Mucosa of gallbladder (tissue), 1 donor: ENCODE data around the gene TFG. TPM values are rescaled to one million over a fixed set of nuclear protein-coding genes. Genes with fewer than 3 reads are reported as not detected.

Experiments used
- DNase-seq: peaks from one replicate; pipeline ENCODE4 v3.0.0-alpha.2; 2020; ENCODE audit warnings: low spot score
- total RNA-seq: library from RNA; stranded (reverse); gene quantifications from one replicate; pipeline ENCODE4 v1.2.1, GENCODE V29; 2021
- donor health status: DM: no; HTN: no; CAD: no.

TFG gene
- total RNA-seq, 1 donor from 2014 or later, result 112 TPM

GRCh38 chr3:100706365-100706764, 2.9 kb upstream of the TFG start:
- no peak for DNase-seq

- no peak for DNase-seq
Measured at GRCh38 chr3:100708644-100708988, 678 bp upstream of the TFG start.

- peak; percentile 13 for DNase-seq
Measured at GRCh38 chr3:100709842-100710260, 557 bp downstream of the TFG start.

GRCh38 chr3:100710261-100710968, 1.1 kb downstream of the TFG start:
- peak; percentile 33 for DNase-seq

- no peak for DNase-seq
Measured at GRCh38 chr3:100715176-100715575, 5.9 kb downstream of the TFG start.

GRCh38 chr3:100717063-100717462, 7.8 kb downstream of the TFG start:
- DNase-seq, result no peak

GRCh38 chr3:100717637-100718487, 8.6 kb downstream of the TFG start:
- DNase-seq, result no peak

- DNase-seq, result no peak
Measured at GRCh38 chr3:100719136-100719535, 9.8 kb downstream of the TFG start.

GRCh38 chr3:100720426-100720825, 11.1 kb downstream of the TFG start:
- DNase-seq, result no peak

GRCh38 chr3:100725935-100726513, 16.7 kb downstream of the TFG start:
- DNase-seq, result no peak

- no peak for DNase-seq
Measured at GRCh38 chr3:100726706-100727105, 17.4 kb downstream of the TFG start.

GRCh38 chr3:100730524-100730923, 21.2 kb downstream of the TFG start:
- no peak for DNase-seq

GRCh38 chr3:100732435-100732834, 23.1 kb downstream of the TFG start:
- no peak for DNase-seq

- no peak for DNase-seq
Measured at GRCh38 chr3:100737334-100737733, 28.0 kb downstream of the TFG start.

- DNase-seq, result no peak
Measured at GRCh38 chr3:100740207-100740606, 30.9 kb downstream of the TFG start.

- DNase-seq, result no peak
Measured at GRCh38 chr3:100743535-100743934, 34.2 kb downstream of the TFG start.

GRCh38 chr3:100744671-100745070, 35.4 kb downstream of the TFG start:
- DNase-seq, result no peak

- DNase-seq, result no peak
Measured at GRCh38 chr3:100745617-100746016, 36.3 kb downstream of the TFG start.

GRCh38 chr3:100746092-100746491, 36.8 kb downstream of the TFG start:
- no peak for DNase-seq

GRCh38 chr3:100748220-100748619, 38.9 kb downstream of the TFG start:
- DNase-seq, result no peak

- DNase-seq, result no peak
Measured at GRCh38 chr3:100748967-100749366, 39.7 kb downstream of the TFG start.

GRCh38 chr3:100753846-100754245, 44.6 kb downstream of the TFG start:
- no peak for DNase-seq
